HG02870 (cell line): ENCODE data around the gene SFI1.

Source experiments
- ATAC-seq: cut with Tn5 transposase; IDR thresholded peaks from one replicate; pipeline ENCODE4 v1.9.1; 2021; ENCODE audit warnings: mild to moderate bottlenecking, moderate library complexity; ENCODE audit not compliant: unreplicated experiment

The SFI1 gene

GRCh38 chr22:31615491-31615860 lies 119.1 kb downstream of the SFI1 start:
- ATAC-seq = no peak

GRCh38 chr22:31615940-31616314 lies 119.6 kb downstream of the SFI1 start:
- peak; percentile 15 for ATAC-seq

- peak; percentile 74 for ATAC-seq
Measured at GRCh38 chr22:31616315-31616980, 120.1 kb downstream of the SFI1 start.

- no peak for ATAC-seq
Measured at GRCh38 chr22:31618057-31618456, 121.7 kb downstream of the SFI1 start.

GRCh38 chr22:31618471-31619176 lies 122.3 kb downstream of the SFI1 start:
- no peak for ATAC-seq

- no peak for ATAC-seq
Measured at GRCh38 chr22:31619611-31620300, 123.4 kb downstream of the SFI1 start.

- no peak for ATAC-seq
Measured at GRCh38 chr22:31620756-31621480, 124.6 kb downstream of the SFI1 start.

- no peak for ATAC-seq
Measured at GRCh38 chr22:31621507-31622124, 125.3 kb downstream of the SFI1 start.

GRCh38 chr22:31622980-31623379 lies 126.6 kb downstream of the SFI1 start:
- ATAC-seq = no peak

GRCh38 chr22:31623592-31624304 lies 127.4 kb downstream of the SFI1 start:
- ATAC-seq = no peak

- ATAC-seq = no peak
Measured at GRCh38 chr22:31625257-31625640, 128.9 kb downstream of the SFI1 start.

GRCh38 chr22:31625661-31626426 lies 129.5 kb downstream of the SFI1 start:
- no peak for ATAC-seq

- no peak for ATAC-seq
Measured at GRCh38 chr22:31626427-31627150, 130.3 kb downstream of the SFI1 start.

GRCh38 chr22:31627223-31627731 lies 130.9 kb downstream of the SFI1 start:
- no peak for ATAC-seq

- no peak for ATAC-seq
Measured at GRCh38 chr22:31628362-31628761, 132.0 kb downstream of the SFI1 start.

- ATAC-seq = no peak
Measured at GRCh38 chr22:31628969-31629708, 132.8 kb downstream of the SFI1 start.

- ATAC-seq = no peak
Measured at GRCh38 chr22:31629741-31630184, 133.4 kb downstream of the SFI1 start.
